Osteocyte (in vitro differentiated cells): ENCODE data around the gene MYL7. TPM values are rescaled to one million over a fixed set of nuclear protein-coding genes. Genes with fewer than 3 reads are reported as not detected.

Experiments used
- total RNA-seq: library from RNA; stranded (reverse); gene quantifications from 2 replicates; pipeline ENCODE4 v1.2.1, GENCODE V29; 2021

Gene MYL7
- total RNA-seq, 1 donor from 2014 or later = not detected

Other genes with a start within 250 kb of the MYL7 start
- gene URGCP, start 234.7 kb downstream of the MYL7 start, total RNA-seq = 28.5 and 29.4 TPM in 2 replicates
- 18.5 and 21.6 TPM in 2 replicates for gene UBE2D4, start 214.9 kb downstream of the MYL7 start, total RNA-seq
- gene SPDYE1, start 143.4 kb downstream of the MYL7 start, total RNA-seq = not detected in 2 replicates
- gene DBNL, start 96.6 kb downstream of the MYL7 start, total RNA-seq = 94.5 and 106 TPM in 2 replicates
- gene PGAM2, start 75.8 kb downstream of the MYL7 start, total RNA-seq = 0.97 TPM in 1 of 2 replicates, not detected in the other
- gene POLM, start 58.8 kb downstream of the MYL7 start, total RNA-seq = 29.3 and 31.9 TPM in 2 replicates
- gene AEBP1, start 37.0 kb downstream of the MYL7 start, total RNA-seq = 781 and 794 TPM in 2 replicates
- 59.2 and 63.0 TPM in 2 replicates for gene POLD2, start 17.8 kb downstream of the MYL7 start, total RNA-seq
- not detected in 2 replicates for gene GCK, start 48.1 kb upstream of the MYL7 start, total RNA-seq
- 89.5 and 106 TPM in 2 replicates for gene YKT6, start 59.6 kb upstream of the MYL7 start, total RNA-seq
- gene CAMK2B, start 184.3 kb upstream of the MYL7 start, total RNA-seq = not detected in 2 replicates